GM08714 (cell line): Measurements from ENCODE around the gene SYNDIG1.

Experiments used
- H3K4me3 ChIP-seq: fragments of 200-500 bp; sonication (Bioruptor generic); 2 replicates; pipeline ENCODE4 v1.5.1; 2014; ENCODE audit warnings: mild to moderate bottlenecking, low read length, inconsistent platforms
- ZNF274 ChIP-seq: IDR thresholded peaks from 2 replicates; pipeline ENCODE4 v1.6.1; 2012; ENCODE audit warnings: mild to moderate bottlenecking, low read depth, low read length

SYNDIG1 gene

GRCh38 chr20:24489631-24490260, 20.3 kb downstream of the SYNDIG1 start:
- H3K4me3 ChIP-seq, result no peak overlapping the region
- no peak for TF ChIP-seq ZNF274

GRCh38 chr20:24490598-24490997, 21.2 kb downstream of the SYNDIG1 start:
- no peak overlapping the region for H3K4me3 ChIP-seq
- TF ChIP-seq ZNF274, result no peak

- no peak overlapping the region for H3K4me3 ChIP-seq
- TF ChIP-seq ZNF274, result no peak
Observed at GRCh38 chr20:24491041-24491756, 21.8 kb downstream of the SYNDIG1 start.

GRCh38 chr20:24492031-24492607, 22.7 kb downstream of the SYNDIG1 start:
- H3K4me3 ChIP-seq, result no peak overlapping the region
- no peak for TF ChIP-seq ZNF274

- TF ChIP-seq ZNF274, result no peak
- no peak overlapping the region for H3K4me3 ChIP-seq
Observed at GRCh38 chr20:24492698-24493097, 23.3 kb downstream of the SYNDIG1 start.

GRCh38 chr20:24493181-24493580, 23.8 kb downstream of the SYNDIG1 start:
- H3K4me3 ChIP-seq, result no peak overlapping the region
- no peak for TF ChIP-seq ZNF274

- no peak overlapping the region for H3K4me3 ChIP-seq
- no peak for TF ChIP-seq ZNF274
Observed at GRCh38 chr20:24493661-24494459, 24.4 kb downstream of the SYNDIG1 start.

- no peak for TF ChIP-seq ZNF274
- H3K4me3 ChIP-seq, result no peak overlapping the region
Observed at GRCh38 chr20:24494460-24494920, 25.1 kb downstream of the SYNDIG1 start.

- no peak overlapping the region for H3K4me3 ChIP-seq
- no peak for TF ChIP-seq ZNF274
Observed at GRCh38 chr20:24495266-24495665, 25.8 kb downstream of the SYNDIG1 start.

GRCh38 chr20:24497851-24498250, 28.4 kb downstream of the SYNDIG1 start:
- TF ChIP-seq ZNF274, result no peak
- H3K4me3 ChIP-seq, result no peak overlapping the region

- TF ChIP-seq ZNF274, result no peak
Observed at GRCh38 chr20:24498641-24499040, 29.2 kb downstream of the SYNDIG1 start.

GRCh38 chr20:24499472-24499871, 30.0 kb downstream of the SYNDIG1 start:
- H3K4me3 ChIP-seq, result no peak overlapping the region
- TF ChIP-seq ZNF274, result no peak

More at GRCh38 chr20:24498641-24499040, 29.2 kb downstream of the SYNDIG1 start:
- no peak overlapping the region for H3K4me3 ChIP-seq

- TF ChIP-seq ZNF274, result no peak
- no peak overlapping the region for H3K4me3 ChIP-seq
Observed at GRCh38 chr20:24501764-24502556, 32.5 kb downstream of the SYNDIG1 start.

GRCh38 chr20:24502661-24503060, 33.2 kb downstream of the SYNDIG1 start:
- H3K4me3 ChIP-seq, result no peak overlapping the region
- no peak for TF ChIP-seq ZNF274
